C4-2B (cell line): ENCODE data around the gene PRPF6.

Experiments
- CTCF ChIP-seq: fragments of 450-650 bp; conservative IDR thresholded peaks from 2 replicates; pipeline ENCODE4 v1.5.1; 2017; ENCODE audit warnings: mild to moderate bottlenecking
- ZFX ChIP-seq: fragments of 450-650 bp; IDR thresholded peaks from 2 replicates; pipeline ENCODE4 v1.6.1; 2017

GRCh38 chr20:63935447-63935846, 45.5 kb upstream of the PRPF6 start:
- TF ChIP-seq CTCF (no peak), ZFX (no peak)
